DOHH2 (cell line): ENCODE results near the gene RIMBP2.

ENCODE experiments used
- CTCF ChIP-seq: fragments of 200-600 bp; sonication (generic); IDR thresholded peaks from one replicate; pipeline ENCODE4 v1.5.1; 2014; ENCODE audit warnings: antibody characterized with exemption, mild to moderate bottlenecking, low read depth, low read length; ENCODE audit not compliant: poor library complexity, severe bottlenecking
- EZH2phosphoT487 ChIP-seq: fragments of 200-600 bp; sonication (generic); IDR thresholded peaks from 2 replicates; pipeline ENCODE4 v1.6.1; 2017; ENCODE audit warnings: borderline replicate concordance, mild to moderate bottlenecking, antibody characterized with exemption, low read length, moderate library complexity, mixed read lengths

- no peak for TF ChIP-seq CTCF
- TF ChIP-seq EZH2phosphoT487: no peak
Observed at GRCh38 chr12:130603396-130603965, 112.6 kb downstream of the RIMBP2 start.
